GM19463 (cell line): Measurements from ENCODE around the gene ITGA8.
"Not testable (repeated sequence)": the region's sequence is repeated elsewhere in the genome, so short reads cannot be mapped to it uniquely, and the experiment has no call there.

Source experiments
- ATAC-seq: cut with Tn5 transposase; IDR thresholded peaks from one replicate; pipeline ENCODE4 v1.9.1; 2021; ENCODE audit warnings: mild to moderate bottlenecking, moderate library complexity; ENCODE audit not compliant: unreplicated experiment

The ITGA8 gene

GRCh38 chr10:15510963-15511362 lies 208.8 kb downstream of the ITGA8 start:
- ATAC-seq = no peak

GRCh38 chr10:15505329-15505728 lies 214.4 kb downstream of the ITGA8 start:
- ATAC-seq = no peak

GRCh38 chr10:15504101-15504840 lies 215.5 kb downstream of the ITGA8 start:
- no peak for ATAC-seq

- no peak for ATAC-seq
Measured at GRCh38 chr10:15494850-15495506, 224.7 kb downstream of the ITGA8 start.

- ATAC-seq = no peak
Measured at GRCh38 chr10:15491856-15492642, 227.7 kb downstream of the ITGA8 start.

- ATAC-seq = no peak
Measured at GRCh38 chr10:15489431-15489830, 230.3 kb downstream of the ITGA8 start.

GRCh38 chr10:15487376-15487775 lies 232.3 kb downstream of the ITGA8 start:
- no peak for ATAC-seq

GRCh38 chr10:15486404-15486803 lies 233.3 kb downstream of the ITGA8 start:
- no peak for ATAC-seq

- ATAC-seq = no peak
Measured at GRCh38 chr10:15485684-15486316, 233.9 kb downstream of the ITGA8 start.

- ATAC-seq = no peak
Measured at GRCh38 chr10:15485027-15485426, 234.7 kb downstream of the ITGA8 start.

GRCh38 chr10:15484128-15484527 lies 235.6 kb downstream of the ITGA8 start:
- no peak for ATAC-seq

- no peak for ATAC-seq
Measured at GRCh38 chr10:15483215-15484075, 236.3 kb downstream of the ITGA8 start.

GRCh38 chr10:15482156-15482555 lies 237.6 kb downstream of the ITGA8 start:
- ATAC-seq = no peak

GRCh38 chr10:15478950-15479349 lies 240.8 kb downstream of the ITGA8 start:
- no peak for ATAC-seq

- no peak for ATAC-seq
Measured at GRCh38 chr10:15478429-15478828, 241.3 kb downstream of the ITGA8 start.

- ATAC-seq = no peak
Measured at GRCh38 chr10:15476337-15476736, 243.4 kb downstream of the ITGA8 start.

- ATAC-seq = not testable (repeated sequence)
Measured at GRCh38 chr10:15475439-15475838, 244.3 kb downstream of the ITGA8 start.

GRCh38 chr10:15474671-15475070 lies 245.1 kb downstream of the ITGA8 start:
- ATAC-seq = no peak

GRCh38 chr10:15473396-15473767 lies 246.3 kb downstream of the ITGA8 start:
- ATAC-seq = no peak
